Stomach (tissue), 9 donors: Measurements from ENCODE around the gene KCNJ12. TPM values are rescaled to one million over a fixed set of nuclear protein-coding genes. Genes with fewer than 3 reads are reported as not detected.
"Not testable (repeated sequence)": the region's sequence is repeated elsewhere in the genome, so short reads cannot be mapped to it uniquely, and the experiment has no call there.

Experiments
- DNase-seq, 2 donors: peaks; one replicate each; pipeline versions ENCODE4 v3.0.0 to v3.0.0-alpha.2; 2013 to 2019
- H3K27ac ChIP-seq, 5 donors: fragments of 200-600 bp in 4 of 5; sonication (generic) in 4 of 5; one replicate each; pipeline ENCODE4 v1.5.1; 2013 to 2019; ENCODE audit warnings: mild to moderate bottlenecking in 1 of 5, moderate library complexity in 1 of 5
- H3K27me3 ChIP-seq, 3 donors: fragments of 200-600 bp; sonication (generic); one replicate each; pipeline ENCODE4 v1.5.1; 2017 to 2019; ENCODE audit warnings: mixed run types in 1 of 3
- H3K36me3 ChIP-seq, 4 donors: fragments of 200-600 bp; sonication (generic); 1 replicate in 3 of 4; 2 replicates in 1 of 4; pipeline ENCODE4 v1.5.1; 2016 to 2019
- H3K4me1 ChIP-seq, 4 donors: fragments of 200-600 bp; sonication (generic); one replicate each; pipeline ENCODE4 v1.5.1; 2016 to 2019
- H3K4me3 ChIP-seq, 4 donors: fragments of 200-600 bp; sonication (generic) in 3 of 4; one replicate each; pipeline ENCODE4 v1.5.1; 2016 to 2019; ENCODE audit warnings: mild to moderate bottlenecking in 1 of 4
- H3K9me3 ChIP-seq, 4 donors: fragments of 200-600 bp; sonication (generic); one replicate each; pipeline ENCODE4 v1.5.1; 2016 to 2019
- CTCF ChIP-seq, 7 experiments: fragments of 450-650 bp in 4 of 7; fragments of 200-600 bp in 3 of 7; sonication (generic) in 3 of 7; IDR thresholded peaks; one replicate each; pipeline ENCODE4 v1.5.1; 2016 to 2019; ENCODE audit warnings: antibody characterized with exemption in 7 of 7, control low read depth in 2 of 7, mild to moderate bottlenecking in 1 of 7
- EP300 ChIP-seq: sonication (generic); formaldehyde crosslinking; IDR thresholded peaks from one replicate; pipeline ENCODE4 v1.6.1; 2017; ENCODE audit warnings: antibody characterized with exemption
- POLR2A ChIP-seq, 4 donors: fragments of 450-650 bp; IDR thresholded peaks; one replicate each; pipeline ENCODE4 v1.6.1; 2016; ENCODE audit warnings: antibody characterized with exemption in 4 of 4, control low read depth in 2 of 4, mild to moderate bottlenecking in 1 of 4, moderate library complexity in 1 of 4
- POLR2AphosphoS5 ChIP-seq, 3 donors: sonication (generic); formaldehyde crosslinking; IDR thresholded peaks; one replicate each; pipeline ENCODE4 v1.6.1; 2016; ENCODE audit warnings: antibody characterized with exemption in 3 of 3
- WGBS, 5 donors: extraction: QIAGEN DNeasy Blood & Tissue Kit in 3 of 5; methylation state at CpG; one replicate each; pipeline versions ENCODE4 v1.1.5 to v1.1.7; 2013 to 2018; 5-methylcytosine and 5-hydroxymethylcytosine counted together
- intact Hi-C: fragments of 100-400 bp; cut with DNase I; formaldehyde crosslinking; loops from one replicate; pipeline ENCODE4 v1.15.1; 2023; ENCODE audit warnings: low total_unique reads
- polyA plus RNA-seq, 3 donors: library from polyadenylated mRNA; stranded (reverse); fragments of 200-250 nt; gene quantifications; one replicate each; pipeline ENCODE4 v1.2.3, GENCODE V29; 2013
- total RNA-seq, 5 donors: library from RNA; depleted of rRNA; stranded (reverse); fragments of >200 nt; gene quantifications; one replicate each; pipeline versions ENCODE4 v1.1.0 to v1.2.3, GENCODE V29; 2014 to 2016
- donor health status: healthy with polysubstance abuse.
- donor health status: Bipolar disorder and iron deficiency.
- donor health status: healthy.

Gene KCNJ12
- total and polyA plus RNA-seq, 8 donors, result under 0.01 to 10.5 (median 1.8) TPM; not detected in 1

- H3K9me3 ChIP-seq, intact Hi-C loops, DNase-seq, H3K4me1 ChIP-seq, H3K4me3 ChIP-seq, H3K27me3 ChIP-seq, H3K27ac ChIP-seq: not testable (repeated sequence)
- WGBS, 5 donors, result 50 to 76% (median 62%) methylated on average over 4 to 7 of the region's 11 CpGs
- peaks cover 0 to 18% (median 0%) of the 10 kb centered on the region in 4 donors for H3K36me3 ChIP-seq
Measured at GRCh38 chr17:21413570-21414279, 37.6 kb downstream of the KCNJ12 start.

GRCh38 chr17:21414616-21415015 lies 38.5 kb downstream of the KCNJ12 start:
- H3K36me3 ChIP-seq, result peaks cover 0 to 18% (median 0%) of the 10 kb centered on the region in 4 donors
- H3K27me3 ChIP-seq, H3K4me1 ChIP-seq, H3K9me3 ChIP-seq, DNase-seq, H3K27ac ChIP-seq, H3K4me3 ChIP-seq, intact Hi-C loops: not testable (repeated sequence)
- WGBS, 5 donors, result 69 to 76% (median 73%) methylated on average over 7 of the region's 7 CpGs

GRCh38 chr17:21415166-21415990 lies 39.2 kb downstream of the KCNJ12 start:
- H3K4me3 ChIP-seq, H3K27me3 ChIP-seq, DNase-seq, intact Hi-C loops, H3K4me1 ChIP-seq, H3K27ac ChIP-seq, H3K9me3 ChIP-seq: not testable (repeated sequence)
- WGBS, 5 donors, result 83 to 90% (median 87%) methylated on average over 31 to 56 of the region's 58 CpGs
- H3K36me3 ChIP-seq, result peaks cover 0 to 18% (median 0%) of the 10 kb centered on the region in 4 donors

- not testable (repeated sequence) for DNase-seq
Measured at GRCh38 chr17:21416471-21416981, 40.4 kb downstream of the KCNJ12 start.

GRCh38 chr17:21417349-21417748 lies 41.2 kb downstream of the KCNJ12 start:
- H3K4me1 ChIP-seq, H3K27me3 ChIP-seq, H3K27ac ChIP-seq, H3K4me3 ChIP-seq, DNase-seq, H3K9me3 ChIP-seq, intact Hi-C loops: not testable (repeated sequence)
- 76 to 87% (median 85%) methylated on average over 10 of the region's 10 CpGs for WGBS, 5 donors
- H3K36me3 ChIP-seq, result peaks cover 0 to 18% (median 0%) of the 10 kb centered on the region in 4 donors

More at GRCh38 chr17:21416471-21416981, 40.4 kb downstream of the KCNJ12 start:
- H3K4me3 ChIP-seq, H3K27me3 ChIP-seq, intact Hi-C loops, H3K27ac ChIP-seq, H3K4me1 ChIP-seq, H3K9me3 ChIP-seq: not testable (repeated sequence)
- peaks cover 0 to 18% (median 0%) of the 10 kb centered on the region in 4 donors for H3K36me3 ChIP-seq
- WGBS, 5 donors, result 79 to 82% (median 81%) methylated on average over 16 to 30 of the region's 30 CpGs

- TF ChIP-seq POLR2AphosphoS5 (IDR thresholded peaks at IDR 0.05) (no peak), POLR2A (IDR thresholded peaks at IDR 0.05) (no peak), EP300 (no peak), CTCF (IDR thresholded peaks at IDR 0.05) (no peak)
- 92 to 99% (median 96%) methylated on average over 9 of the region's 9 CpGs for WGBS, 5 donors
- peaks cover 0 to 18% (median 0%) of the 10 kb centered on the region in 4 donors for H3K36me3 ChIP-seq
- no peak for DNase-seq
- intact Hi-C loops, result no loop called here
- H3K4me3 ChIP-seq, result no peak overlapping the region
- H3K9me3 ChIP-seq, result no peaks in the 10 kb centered on the region
- peaks cover 0 to 4% (median 0%) of the 10 kb centered on the region in 4 donors for H3K4me1 ChIP-seq
- H3K27me3 ChIP-seq, result no peaks in the 10 kb centered on the region
- H3K27ac ChIP-seq, result no peak overlapping the region
Measured at GRCh38 chr17:21417921-21418320, 41.8 kb downstream of the KCNJ12 start.
